Endothelial cell (in vitro differentiated cells): ENCODE results near the gene TRIO. TPM values are rescaled to one million over a fixed set of nuclear protein-coding genes. Genes with fewer than 3 reads are reported as not detected.

Experiments used
- DNase-seq: peaks from one replicate; pipeline ENCODE4 v3.0.0; 2021; ENCODE audit warnings: low spot score
- H3K27ac Mint-ChIP-seq: one replicate; pipeline ENCODE4 v1.8.0; 2021; ENCODE audit warnings: mixed read lengths, inconsistent platforms; ENCODE audit not compliant: unreplicated experiment
- H3K27me3 Mint-ChIP-seq: one replicate; pipeline ENCODE4 v1.8.0; 2021; ENCODE audit warnings: mild to moderate bottlenecking, moderate library complexity, mixed read lengths, inconsistent platforms; ENCODE audit not compliant: unreplicated experiment
- H3K36me3 Mint-ChIP-seq: one replicate; pipeline ENCODE4 v1.8.0; 2021; ENCODE audit warnings: mild to moderate bottlenecking, low read depth, mixed read lengths, inconsistent platforms; ENCODE audit not compliant: unreplicated experiment
- H3K4me1 Mint-ChIP-seq: one replicate; pipeline ENCODE4 v1.8.0; 2021; ENCODE audit warnings: mild to moderate bottlenecking, mixed read lengths, inconsistent platforms; ENCODE audit not compliant: unreplicated experiment
- H3K4me3 Mint-ChIP-seq: one replicate; pipeline ENCODE4 v1.8.0; 2021; ENCODE audit warnings: mild to moderate bottlenecking, mixed read lengths, inconsistent platforms; ENCODE audit not compliant: unreplicated experiment
- H3K9me3 Mint-ChIP-seq: one replicate; pipeline ENCODE4 v1.8.0; 2021; ENCODE audit warnings: mixed read lengths, inconsistent platforms; ENCODE audit not compliant: unreplicated experiment
- CTCF ChIP-seq: fragments of 200-600 bp; sonication (generic); IDR thresholded peaks from one replicate; pipeline ENCODE4 v1.5.0; 2021; ENCODE audit warnings: antibody characterized with exemption; ENCODE audit not compliant: unreplicated experiment
- total RNA-seq: library from RNA; stranded (reverse); fragmentation: NEBNext Ultra II Directional; extraction: Animal tissue kit (Norgen Biotek cat#: 25700); gene quantifications from one replicate; pipeline ENCODE4 v1.2.1, GENCODE V29; 2021; ENCODE audit not compliant: unreplicated experiment

The TRIO gene
- total RNA-seq, 1 donor from 2014 or later = 229 TPM

- TF ChIP-seq CTCF = no peak
- Mint-ChIP-seq H3K36me3 (peaks cover 4% of the 10 kb centered on the region), H3K27ac (no peak overlapping the region), H3K4me1 (peaks cover 81% of the 10 kb centered on the region), H3K9me3 (no peaks in the 10 kb centered on the region), H3K4me3 (no peak overlapping the region), H3K27me3 (peaks cover 7% of the 10 kb centered on the region)
- no peak for DNase-seq
Observed at GRCh38 chr5:14149672-14150274, 6.6 kb downstream of the TRIO start.

GRCh38 chr5:14151416-14151815, 8.3 kb downstream of the TRIO start:
- H3K9me3 Mint-ChIP-seq = no peaks in the 10 kb centered on the region
- H3K4me3 Mint-ChIP-seq = no peak overlapping the region
- no peak for DNase-seq
- H3K36me3 Mint-ChIP-seq = no peaks in the 10 kb centered on the region
- H3K4me1 Mint-ChIP-seq = peaks cover 67% of the 10 kb centered on the region
- H3K27me3 Mint-ChIP-seq = peaks cover 1% of the 10 kb centered on the region
- no peak overlapping the region for H3K27ac Mint-ChIP-seq
- no peak for TF ChIP-seq CTCF

GRCh38 chr5:14153071-14153864, 10.1 kb downstream of the TRIO start:
- DNase-seq = no peak
- H3K4me3 Mint-ChIP-seq = no peak overlapping the region
- H3K27me3 Mint-ChIP-seq = peaks cover 1% of the 10 kb centered on the region
- no peaks in the 10 kb centered on the region for H3K9me3 Mint-ChIP-seq
- no peak for TF ChIP-seq CTCF
- H3K36me3 Mint-ChIP-seq = no peaks in the 10 kb centered on the region
- no peak overlapping the region for H3K27ac Mint-ChIP-seq
- peaks cover 49% of the 10 kb centered on the region for H3K4me1 Mint-ChIP-seq

- TF ChIP-seq CTCF = no peak
- Mint-ChIP-seq H3K9me3 (no peaks in the 10 kb centered on the region), H3K36me3 (no peaks in the 10 kb centered on the region), H3K4me3 (no peak overlapping the region), H3K27ac (peak overlapping the region; percentile 93), H3K27me3 (peaks cover 1% of the 10 kb centered on the region), H3K4me1 (peaks cover 42% of the 10 kb centered on the region)
- peak; percentile 52 for DNase-seq
Observed at GRCh38 chr5:14153932-14154731, 11.0 kb downstream of the TRIO start.

GRCh38 chr5:14155075-14155474, 11.9 kb downstream of the TRIO start:
- H3K27me3 Mint-ChIP-seq = peaks cover 1% of the 10 kb centered on the region
- DNase-seq = no peak
- H3K4me3 Mint-ChIP-seq = no peak overlapping the region
- H3K4me1 Mint-ChIP-seq = peaks cover 40% of the 10 kb centered on the region
- H3K9me3 Mint-ChIP-seq = no peaks in the 10 kb centered on the region
- TF ChIP-seq CTCF = no peak
- no peaks in the 10 kb centered on the region for H3K36me3 Mint-ChIP-seq
- H3K27ac Mint-ChIP-seq = no peak overlapping the region
